Peyer's patch (tissue), 4 donors: ENCODE results near the gene ANKAR.
"Not testable (repeated sequence)": the region's sequence is repeated elsewhere in the genome, so short reads cannot be mapped to it uniquely, and the experiment has no call there.

ENCODE experiments used
- POLR2A ChIP-seq, 2 donors: fragments of 450-650 bp; IDR thresholded peaks; one replicate each; pipeline ENCODE4 v1.5.1; 2017; ENCODE audit warnings: antibody characterized with exemption in 2 of 2, mild to moderate bottlenecking in 2 of 2, moderate library complexity in 2 of 2
- TF ChIP-seq, protein P1 (sequence below), 6 experiments: fragments of 450-650 bp in 4 of 6; fragments of 200-600 bp in 2 of 6; sonication (generic) in 1 of 6; IDR thresholded peaks; one replicate each; pipeline ENCODE4 v1.5.1; 2017 to 2019; ENCODE audit warnings: antibody characterized with exemption in 6 of 6, mild to moderate bottlenecking in 3 of 6, moderate library complexity in 1 of 6

GRCh38 chr2:189717593-189717992, 43.1 kb downstream of the ANKAR start:
- not testable (repeated sequence) for TF ChIP-seq POLR2A (IDR thresholded peaks at IDR 0.05)
- TF ChIP-seq, protein P1, sequence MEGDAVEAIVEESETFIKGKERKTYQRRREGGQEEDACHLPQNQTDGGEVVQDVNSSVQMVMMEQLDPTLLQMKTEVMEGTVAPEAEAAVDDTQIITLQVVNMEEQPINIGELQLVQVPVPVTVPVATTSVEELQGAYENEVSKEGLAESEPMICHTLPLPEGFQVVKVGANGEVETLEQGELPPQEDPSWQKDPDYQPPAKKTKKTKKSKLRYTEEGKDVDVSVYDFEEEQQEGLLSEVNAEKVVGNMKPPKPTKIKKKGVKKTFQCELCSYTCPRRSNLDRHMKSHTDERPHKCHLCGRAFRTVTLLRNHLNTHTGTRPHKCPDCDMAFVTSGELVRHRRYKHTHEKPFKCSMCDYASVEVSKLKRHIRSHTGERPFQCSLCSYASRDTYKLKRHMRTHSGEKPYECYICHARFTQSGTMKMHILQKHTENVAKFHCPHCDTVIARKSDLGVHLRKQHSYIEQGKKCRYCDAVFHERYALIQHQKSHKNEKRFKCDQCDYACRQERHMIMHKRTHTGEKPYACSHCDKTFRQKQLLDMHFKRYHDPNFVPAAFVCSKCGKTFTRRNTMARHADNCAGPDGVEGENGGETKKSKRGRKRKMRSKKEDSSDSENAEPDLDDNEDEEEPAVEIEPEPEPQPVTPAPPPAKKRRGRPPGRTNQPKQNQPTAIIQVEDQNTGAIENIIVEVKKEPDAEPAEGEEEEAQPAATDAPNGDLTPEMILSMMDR (IDR thresholded peaks at IDR 0.05) = not testable (repeated sequence)
